OCI-LY7 (cell line): ENCODE measurements around the gene ANKK1. TPM values are rescaled to one million over a fixed set of nuclear protein-coding genes. Genes with fewer than 3 reads are reported as not detected.

Experiments used
- BruUV-seq: library from RNA; stranded (reverse); fragments of 400-500 nt; replicated peaks from 2 replicates; lab custom pipeline; 2021; lab: Mats Ljungman, UMichigan
- CTCF ChIA-PET: fragments of 300-600 bp; sonication (Branson Sonifier 250); formaldehyde crosslinking; loops from one replicate; lab custom pipeline; 2022; ENCODE audit warnings: antibody characterized with exemption; ENCODE audit not compliant: unreplicated experiment; lab: Charles Lee
- POLR2A ChIA-PET: fragments of 300-600 bp; sonication (Branson Sonifier 250); formaldehyde crosslinking; loops from one replicate; lab custom pipeline; 2022; ENCODE audit warnings: antibody characterized with exemption; lab: Charles Lee
- DNase-seq: peaks from one replicate; pipeline ENCODE4 v3.0.0-alpha.2; 2015; ENCODE audit warnings: low spot score
- H2AFZ ChIP-seq: fragments of 200-600 bp; sonication (generic), shearing (Covaris generic); 2 replicates; pipeline ENCODE4 v1.6.1; 2014; ENCODE audit warnings: mild to moderate bottlenecking, antibody characterized with exemption, low read length, moderate library complexity
- H3K27ac ChIP-seq: fragments of 200-600 bp; sonication (generic); 2 replicates; pipeline ENCODE4 v1.5.1; 2014; ENCODE audit warnings: mixed run types, low read depth, mild to moderate bottlenecking, moderate library complexity, low read length, inconsistent platforms; ENCODE audit not compliant: poor library complexity, severe bottlenecking
- H3K36me3 ChIP-seq: fragments of 200-600 bp; sonication (generic); 2 replicates; pipeline ENCODE4 v1.6.1; 2014; ENCODE audit warnings: mild to moderate bottlenecking, antibody characterized with exemption, low read length, moderate library complexity, mixed read lengths; ENCODE audit not compliant: insufficient read depth
- H3K4me1 ChIP-seq: fragments of 200-600 bp; sonication (generic); 2 replicates; pipeline ENCODE4 v1.5.1; 2014; ENCODE audit warnings: mild to moderate bottlenecking, low read length; ENCODE audit not compliant: insufficient read depth, poor library complexity, severe bottlenecking
- H3K4me2 ChIP-seq: fragments of 200-600 bp; sonication (generic); 2 replicates; pipeline ENCODE4 v1.6.1; 2014; ENCODE audit warnings: mild to moderate bottlenecking, low read length
- H3K4me3 ChIP-seq: fragments of 200-600 bp; sonication (generic); 2 replicates; pipeline ENCODE4 v1.5.1; 2014; ENCODE audit warnings: mild to moderate bottlenecking, low read depth, low read length; ENCODE audit not compliant: poor library complexity, severe bottlenecking
- H3K79me2 ChIP-seq: fragments of 200-600 bp; sonication (generic); 2 replicates; pipeline ENCODE4 v1.6.1; 2016; ENCODE audit warnings: low read depth, mild to moderate bottlenecking, low read length, moderate library complexity, mixed read lengths; ENCODE audit not compliant: insufficient read depth
- H3K9me2 ChIP-seq: fragments of 200-600 bp; sonication (generic); 2 replicates; pipeline ENCODE4 v1.6.1; 2016; ENCODE audit warnings: mild to moderate bottlenecking, low read length, mixed read lengths; ENCODE audit not compliant: insufficient read depth
- H3K9me3 ChIP-seq: fragments of 200-600 bp; sonication (generic); 2 replicates; pipeline ENCODE4 v1.6.1; 2014; ENCODE audit warnings: mild to moderate bottlenecking, mixed run types, low read length, mixed read lengths
- H4K20me1 ChIP-seq: fragments of 200-600 bp; sonication (generic); 2 replicates; pipeline ENCODE4 v1.6.1; 2014; ENCODE audit warnings: mild to moderate bottlenecking, antibody characterized with exemption, low read length, moderate library complexity, mixed read lengths; ENCODE audit not compliant: insufficient read depth
- EZH2phosphoT487 ChIP-seq: fragments of 200-600 bp; sonication (generic); IDR thresholded peaks from 2 replicates; pipeline ENCODE4 v1.6.1; 2018; ENCODE audit warnings: low read depth, borderline replicate concordance, mild to moderate bottlenecking, mixed run types, antibody characterized with exemption, low read length, moderate library complexity, mixed read lengths
- intact Hi-C: fragments of 100-400 bp; cut with micrococcal nuclease; formaldehyde crosslinking; loops from one replicate; pipeline ENCODE4 v1.10.0; 2022; ENCODE audit not compliant: unreplicated experiment
- total RNA-seq, 2 experiments: library from RNA; depleted of rRNA in 1 of 2; stranded (reverse); fragments of >200 nt in 1 of 2; shearing (Covaris generic) in 1 of 2; gene quantifications; 2 replicates each; pipeline ENCODE4 v1.2.3, GENCODE V29; 2014 to 2022
- TF ChIP-seq, protein P1 (sequence below): fragments of 200-600 bp; sonication (generic); conservative IDR thresholded peaks from 2 replicates; pipeline ENCODE4 v1.5.1; 2014; ENCODE audit warnings: mild to moderate bottlenecking, antibody characterized with exemption, low read length, moderate library complexity, mixed read lengths

ANKK1 gene
- total RNA-seq, 2 experiments from 2014 or later, result not detected

DNA sequence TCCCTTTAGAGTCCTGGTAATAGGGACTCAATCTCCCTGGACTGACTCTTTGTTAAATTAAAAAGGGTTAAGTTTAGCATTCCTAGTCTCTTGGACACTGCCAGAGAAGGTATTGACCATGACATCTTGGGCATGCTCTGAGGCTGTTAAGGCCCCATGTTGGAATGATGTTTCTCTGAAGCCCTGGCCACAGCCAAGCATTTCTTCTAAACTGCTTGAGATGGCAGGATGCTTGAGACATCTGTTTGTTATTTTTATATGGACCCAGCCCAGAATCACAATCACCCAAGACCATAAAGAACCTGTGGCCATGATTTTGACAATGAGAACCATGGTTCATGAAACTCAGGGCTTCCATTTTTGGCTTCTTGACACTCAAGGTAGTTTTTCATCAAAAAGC lies 5.5 kb upstream of the ANKK1 start:
- no peaks in the 10 kb centered on the region for H3K36me3 ChIP-seq
- ChIA-PET CTCF (no interaction called here), POLR2A (no interaction called here)
- H3K4me1 ChIP-seq, result no peaks in the 10 kb centered on the region
- H3K4me3 ChIP-seq, result no peak overlapping the region
- no peak overlapping the region for H3K27ac ChIP-seq
- H3K4me2 ChIP-seq, result no peak overlapping the region
- H4K20me1 ChIP-seq, result no peaks in the 10 kb centered on the region
- H3K79me2 ChIP-seq, result no peaks in the 10 kb centered on the region
- no TSS peak for BruUV-seq
- intact Hi-C loops, result no loop called here
- no peaks in the 10 kb centered on the region for H3K9me2 ChIP-seq
- DNase-seq, result no peak
- H3K9me3 ChIP-seq, result no peaks in the 10 kb centered on the region
- TF ChIP-seq EZH2phosphoT487, result no peak
- TF ChIP-seq, protein P1, sequence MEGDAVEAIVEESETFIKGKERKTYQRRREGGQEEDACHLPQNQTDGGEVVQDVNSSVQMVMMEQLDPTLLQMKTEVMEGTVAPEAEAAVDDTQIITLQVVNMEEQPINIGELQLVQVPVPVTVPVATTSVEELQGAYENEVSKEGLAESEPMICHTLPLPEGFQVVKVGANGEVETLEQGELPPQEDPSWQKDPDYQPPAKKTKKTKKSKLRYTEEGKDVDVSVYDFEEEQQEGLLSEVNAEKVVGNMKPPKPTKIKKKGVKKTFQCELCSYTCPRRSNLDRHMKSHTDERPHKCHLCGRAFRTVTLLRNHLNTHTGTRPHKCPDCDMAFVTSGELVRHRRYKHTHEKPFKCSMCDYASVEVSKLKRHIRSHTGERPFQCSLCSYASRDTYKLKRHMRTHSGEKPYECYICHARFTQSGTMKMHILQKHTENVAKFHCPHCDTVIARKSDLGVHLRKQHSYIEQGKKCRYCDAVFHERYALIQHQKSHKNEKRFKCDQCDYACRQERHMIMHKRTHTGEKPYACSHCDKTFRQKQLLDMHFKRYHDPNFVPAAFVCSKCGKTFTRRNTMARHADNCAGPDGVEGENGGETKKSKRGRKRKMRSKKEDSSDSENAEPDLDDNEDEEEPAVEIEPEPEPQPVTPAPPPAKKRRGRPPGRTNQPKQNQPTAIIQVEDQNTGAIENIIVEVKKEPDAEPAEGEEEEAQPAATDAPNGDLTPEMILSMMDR, result no peak
- H2AFZ ChIP-seq, result no peak overlapping the region

DNA sequence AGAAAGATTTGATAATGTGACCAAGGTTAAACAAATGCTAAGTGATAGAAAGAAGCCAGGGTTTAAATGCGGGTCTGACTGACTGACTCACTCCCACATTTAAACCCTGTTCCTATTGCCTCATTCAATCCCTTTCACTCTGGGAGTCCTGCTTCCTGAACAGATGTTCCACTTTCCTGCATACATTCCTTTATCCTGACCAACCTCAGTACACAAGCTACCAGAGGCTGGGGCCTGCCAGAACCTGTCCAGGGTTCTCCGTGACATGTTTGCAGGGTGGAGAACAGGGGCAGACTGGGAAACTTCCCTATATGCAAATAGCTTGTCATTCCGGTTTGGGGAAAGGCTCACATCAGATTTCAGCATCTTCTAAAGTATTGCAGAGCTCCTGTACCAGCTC lies 3.0 kb upstream of the ANKK1 start:
- intact Hi-C loops, result no loop called here
- Histone ChIP-seq H3K9me2 (no peaks in the 10 kb centered on the region), H3K79me2 (no peaks in the 10 kb centered on the region), H3K36me3 (no peaks in the 10 kb centered on the region), H3K4me2 (no peak overlapping the region), H3K4me3 (no peak overlapping the region), H2AFZ (no peak overlapping the region), H4K20me1 (no peaks in the 10 kb centered on the region), H3K27ac (no peak overlapping the region), H3K4me1 (no peaks in the 10 kb centered on the region), H3K9me3 (no peaks in the 10 kb centered on the region)
- DNase-seq, result no peak
- no TSS peak for BruUV-seq
- ChIA-PET POLR2A (no interaction called here), CTCF (no interaction called here)
- TF ChIP-seq, protein P1, result no peak
- TF ChIP-seq EZH2phosphoT487, result no peak

DNA sequence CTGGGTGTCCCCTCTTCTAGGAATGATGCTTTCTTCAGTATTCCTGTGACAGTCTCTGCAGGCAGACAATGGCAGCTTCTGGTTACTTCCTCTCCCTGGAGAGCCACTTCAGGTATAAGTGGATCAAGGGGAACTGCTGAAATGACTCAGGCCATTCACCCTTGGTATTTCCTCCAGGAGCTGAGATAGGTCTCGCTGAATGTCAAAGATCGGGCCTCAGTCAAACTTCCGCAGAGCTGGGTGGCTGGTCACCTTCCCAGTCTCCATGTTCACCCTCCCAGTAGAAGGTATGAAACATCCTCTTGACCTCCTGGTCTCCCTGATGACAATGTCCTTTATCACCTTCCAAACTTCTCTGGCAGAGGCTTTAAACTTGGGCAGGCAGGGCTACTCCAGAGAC lies 1.8 kb upstream of the ANKK1 start:
- no peak overlapping the region for H3K27ac ChIP-seq
- H3K4me3 ChIP-seq, result no peak overlapping the region
- H2AFZ ChIP-seq, result no peak overlapping the region
- no peaks in the 10 kb centered on the region for H4K20me1 ChIP-seq
- ChIA-PET CTCF (no interaction called here), POLR2A (interaction anchor here (0.6 kb wide), 1 partner anchor 671 kb away, joined by 4 read pairs; no protein-coding TSS in a partner anchor)
- H3K9me2 ChIP-seq, result no peaks in the 10 kb centered on the region
- no TSS peak for BruUV-seq
- H3K79me2 ChIP-seq, result no peaks in the 10 kb centered on the region
- DNase-seq, result no peak
- no peaks in the 10 kb centered on the region for H3K36me3 ChIP-seq
- H3K9me3 ChIP-seq, result no peaks in the 10 kb centered on the region
- intact Hi-C loops, result no loop called here
- H3K4me2 ChIP-seq, result no peak overlapping the region
- no peaks in the 10 kb centered on the region for H3K4me1 ChIP-seq
- TF ChIP-seq EZH2phosphoT487, result no peak
- TF ChIP-seq, protein P1, result no peak
